Stimulated activated CD8-positive, alpha-beta memory T cell treated with anti-CD3 and anti-CD28 coated beads, Interleukin-7, amount 100 ng/mL, for 24 hours (primary cell): ENCODE measurements around the gene BHMT2.

ENCODE experiments used
- DNase-seq: peaks from one replicate; pipeline ENCODE4 v3.0.0-alpha.2; 2020; ENCODE audit warnings: low read depth

The BHMT2 gene

DNA sequence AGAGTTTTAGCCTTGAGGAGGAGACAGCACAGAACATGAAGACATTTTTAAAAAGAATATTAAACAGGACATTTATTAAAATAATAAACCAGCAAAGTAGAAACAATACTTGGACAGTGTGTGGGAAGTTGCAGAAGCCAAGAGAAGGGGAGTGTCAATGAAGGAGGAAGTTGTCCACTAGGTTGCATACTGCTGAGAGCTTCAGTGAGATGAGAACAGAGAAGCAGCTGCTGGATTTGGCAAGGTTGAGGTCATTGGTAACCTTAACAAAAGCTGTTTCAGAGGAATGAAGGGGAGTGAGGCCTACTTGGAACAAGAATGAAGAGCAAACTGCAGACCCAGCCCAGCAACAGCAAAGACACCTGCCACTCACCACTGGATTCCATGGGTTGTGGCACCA lies 53.4 kb downstream of the BHMT2 start:
- no peak for DNase-seq

DNA sequence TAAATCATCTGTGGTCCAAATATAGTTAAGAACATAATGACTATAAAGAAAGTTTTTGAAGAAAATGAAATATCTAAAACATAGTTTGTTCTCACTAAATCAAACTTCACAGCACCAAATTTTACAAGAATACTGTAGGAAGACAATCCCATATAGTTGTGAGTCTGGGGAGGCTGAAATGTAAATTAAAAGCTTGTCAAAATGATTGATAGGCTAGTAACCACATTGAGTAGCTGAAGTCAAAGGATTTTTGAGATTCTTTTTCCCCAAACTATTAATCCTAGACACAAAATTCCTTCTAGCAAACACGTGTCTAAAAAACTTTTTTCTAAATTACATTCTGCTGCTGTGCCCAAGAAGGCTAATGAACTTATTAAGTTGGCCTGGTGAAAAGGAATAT lies 55.0 kb downstream of the BHMT2 start:
- DNase-seq: no peak

DNA sequence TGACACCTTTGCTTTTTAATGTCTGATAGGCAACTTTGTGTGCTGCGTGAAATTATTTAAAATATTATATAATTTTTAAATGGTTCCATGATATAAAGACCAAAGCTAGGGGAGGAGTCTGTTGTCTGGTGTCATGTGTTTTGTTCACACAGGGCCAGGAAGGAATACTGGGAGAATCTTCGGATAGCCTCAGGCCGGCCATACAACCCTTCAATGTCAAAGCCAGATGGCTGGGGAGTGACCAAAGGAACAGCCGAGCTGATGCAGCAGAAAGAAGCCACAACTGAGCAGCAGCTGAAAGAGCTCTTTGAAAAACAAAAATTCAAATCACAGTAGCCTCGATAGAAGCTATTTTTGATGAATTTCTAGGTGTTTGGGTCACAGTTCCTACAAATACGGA lies 61.2 kb downstream of the BHMT2 start:
- no peak for DNase-seq

DNA sequence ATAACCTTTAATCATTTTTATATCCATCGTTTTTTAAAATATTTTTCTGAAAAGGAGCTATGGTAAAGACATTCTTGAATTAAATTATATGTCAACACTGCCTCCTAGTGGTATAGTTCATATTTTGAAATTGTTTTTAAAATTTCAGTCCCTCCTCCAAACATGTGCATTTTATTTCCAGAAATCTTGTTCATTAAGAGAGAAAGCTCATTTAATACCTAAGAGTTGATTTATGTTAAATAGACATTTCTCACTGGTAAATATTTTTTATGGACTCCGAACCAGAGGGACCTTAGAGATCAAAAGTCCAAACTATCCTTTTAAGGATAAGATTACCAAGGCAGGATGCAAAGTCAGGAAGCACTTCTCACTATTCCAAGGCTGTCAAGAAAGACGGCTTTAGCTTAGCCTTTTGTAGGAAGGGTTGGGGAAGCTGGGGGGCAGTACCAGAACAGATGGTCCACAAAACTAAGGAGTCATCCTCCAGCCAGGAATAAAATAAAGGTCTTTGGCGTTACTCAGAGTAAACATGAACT lies 63.6 kb downstream of the BHMT2 start:
- DNase-seq: no peak

DNA sequence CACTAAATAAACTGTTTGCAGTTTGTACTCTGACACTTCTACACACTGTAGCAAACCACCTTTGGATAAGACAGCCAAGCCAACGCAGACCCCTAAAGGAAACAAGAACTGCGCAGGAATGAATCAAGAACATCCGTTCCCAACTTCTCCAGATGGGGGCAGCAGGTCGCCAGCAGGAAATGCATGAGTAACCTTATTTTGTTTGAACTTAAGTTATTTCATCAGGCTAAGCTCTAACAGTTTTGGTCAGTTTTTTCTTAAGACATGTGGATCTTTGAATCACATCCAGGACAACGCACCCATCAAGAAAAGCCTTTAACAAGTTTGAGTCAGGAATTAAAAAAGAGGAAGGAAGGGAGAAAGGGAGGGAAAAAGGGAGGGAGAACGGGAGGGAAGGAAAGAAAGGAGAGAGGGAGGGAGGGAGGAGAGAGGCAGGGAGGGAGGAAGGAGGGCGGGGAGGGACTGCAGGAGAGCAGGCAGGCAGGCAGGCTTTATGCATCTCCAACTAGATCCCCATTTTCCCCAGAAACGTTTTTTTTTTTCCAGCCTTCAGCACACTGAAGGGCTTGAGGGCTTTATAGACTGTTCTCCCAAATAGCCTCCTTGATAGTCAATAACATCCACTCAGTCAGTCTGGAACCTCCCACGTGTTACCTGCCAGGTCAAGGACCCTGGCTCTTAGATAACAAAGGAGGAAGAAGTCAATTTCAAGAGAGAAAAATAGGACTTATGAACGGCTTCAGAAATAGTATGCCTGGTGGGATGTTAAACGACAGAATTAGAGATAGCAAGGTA lies 64.3 kb downstream of the BHMT2 start:
- peak; percentile 40 for DNase-seq

DNA sequence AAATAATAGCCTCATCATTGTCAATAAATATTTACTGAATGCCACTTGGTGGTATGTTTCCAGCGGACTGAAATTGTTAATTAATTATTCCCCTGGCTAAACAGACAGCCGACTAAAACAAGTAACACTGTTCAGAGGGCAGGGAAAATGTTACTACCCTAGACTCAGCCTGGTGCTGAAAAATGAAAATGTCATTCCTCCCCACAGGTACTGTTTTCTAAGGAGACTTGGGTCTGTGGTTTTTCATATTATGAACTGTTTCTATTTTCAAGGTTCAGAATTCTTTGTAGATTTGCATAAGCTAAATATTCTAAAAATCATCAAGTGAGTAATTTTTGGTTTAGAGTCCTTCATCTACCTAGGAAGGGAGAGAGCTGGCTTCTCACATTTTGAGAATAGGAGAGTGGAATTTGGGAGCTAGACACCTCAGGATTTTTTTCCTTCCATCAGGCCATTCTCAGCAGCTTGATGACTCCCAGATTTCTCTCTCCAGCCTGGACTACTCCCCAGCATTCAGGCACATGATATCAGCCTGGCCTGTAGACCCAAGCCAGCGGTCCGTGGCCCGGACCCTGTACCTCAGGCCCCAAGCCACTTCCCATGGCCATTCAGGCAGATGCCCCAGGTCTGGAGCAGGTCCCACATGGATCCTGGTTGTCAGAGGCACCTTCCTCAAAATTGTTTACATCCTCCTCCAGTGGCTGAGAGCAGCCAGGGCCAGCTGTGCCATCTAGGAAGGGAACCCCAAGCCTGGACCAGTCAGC lies 66.4 kb downstream of the BHMT2 start:
- no peak for DNase-seq

DNA sequence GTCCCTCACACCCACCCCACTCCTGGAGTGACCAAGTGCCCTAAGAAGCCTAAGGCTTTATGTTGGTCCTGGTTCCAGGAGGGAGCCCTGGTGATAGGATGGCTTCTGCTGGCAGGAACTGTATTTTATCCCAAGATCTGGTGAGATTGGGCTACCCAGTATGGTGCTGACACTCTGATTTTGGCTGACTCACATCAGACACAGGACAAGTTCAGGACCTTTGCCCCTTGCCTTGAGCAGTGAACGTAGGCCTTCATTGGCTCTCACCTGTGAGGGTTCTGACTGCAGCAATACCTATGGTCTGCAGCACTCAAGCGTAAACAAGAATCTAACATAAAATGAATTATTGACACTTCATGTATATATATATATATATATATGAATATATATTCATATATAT lies 67.1 kb downstream of the BHMT2 start:
- DNase-seq: no peak
